ENCODE data around the gene DIRAS2. TPM values are rescaled to one million over a fixed set of nuclear protein-coding genes. Genes with fewer than 3 reads are reported as not detected.

Gene DIRAS2
- total RNA-seq, 1 experiment from 2014 or later: not detected

DNA sequence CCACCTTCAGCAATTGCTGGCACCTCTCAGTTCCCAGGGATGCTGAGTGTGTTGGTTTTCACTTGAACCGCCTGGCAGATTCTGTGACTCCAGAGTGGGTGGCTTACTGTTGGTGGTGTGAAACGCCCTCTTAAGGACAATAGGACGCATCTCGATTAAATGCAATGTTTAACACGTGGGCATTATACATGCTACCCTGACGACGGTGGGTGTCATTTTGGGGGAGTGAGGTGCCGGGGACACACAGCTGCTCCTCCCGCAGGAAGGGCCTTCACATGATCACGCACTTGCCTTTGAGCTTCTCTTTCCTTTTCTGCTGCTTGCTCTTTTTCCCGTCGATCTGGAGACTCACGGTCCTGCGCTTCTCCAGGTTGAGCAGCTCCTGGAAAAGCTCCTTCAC is 29.7 kb downstream of the DIRAS2 start:
- no peak for DNase-seq (ENCODE audit: low read depth)

DNA sequence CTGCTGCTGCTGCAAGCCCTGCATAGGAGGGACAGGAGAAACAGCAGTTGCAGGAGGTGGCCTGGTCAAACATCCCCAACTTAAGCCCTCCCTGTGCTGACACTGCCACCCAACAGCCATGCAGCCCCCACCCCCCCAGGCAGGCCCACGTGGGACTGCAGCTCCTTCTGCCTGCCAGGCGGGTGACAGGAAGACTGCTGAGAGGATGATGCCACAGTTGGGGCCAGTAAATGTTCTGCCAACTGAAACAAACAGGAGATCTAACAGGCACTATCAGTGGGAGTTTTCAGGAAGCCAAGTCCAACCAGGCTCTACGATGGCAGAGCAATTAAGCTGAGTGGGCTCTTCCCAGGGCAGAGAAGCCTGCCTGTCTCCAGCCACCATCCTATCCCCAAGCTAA is 31.1 kb downstream of the DIRAS2 start:
- DNase-seq (ENCODE audit: low read depth): no peak

DNA sequence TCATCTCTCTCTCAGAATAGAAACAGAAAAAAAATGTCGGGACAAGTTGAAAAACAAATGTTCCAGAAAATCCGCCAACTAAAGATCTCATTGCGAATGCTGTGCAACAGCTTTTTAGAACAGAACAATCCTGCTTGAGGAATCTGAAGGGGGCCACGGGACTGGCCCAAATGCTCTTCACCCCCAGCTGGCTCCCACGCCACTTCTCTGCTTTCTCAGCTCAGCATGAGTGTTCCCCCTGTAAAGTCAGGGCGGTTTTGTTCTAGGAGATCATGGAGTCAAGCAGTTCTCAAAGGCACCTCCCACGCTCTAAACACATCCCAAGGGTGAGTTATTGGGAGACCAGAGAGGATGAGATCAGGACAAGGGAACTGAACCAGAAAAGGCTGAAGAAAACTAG is 31.5 kb downstream of the DIRAS2 start:
- DNase-seq (ENCODE audit: low read depth): no peak

DNA sequence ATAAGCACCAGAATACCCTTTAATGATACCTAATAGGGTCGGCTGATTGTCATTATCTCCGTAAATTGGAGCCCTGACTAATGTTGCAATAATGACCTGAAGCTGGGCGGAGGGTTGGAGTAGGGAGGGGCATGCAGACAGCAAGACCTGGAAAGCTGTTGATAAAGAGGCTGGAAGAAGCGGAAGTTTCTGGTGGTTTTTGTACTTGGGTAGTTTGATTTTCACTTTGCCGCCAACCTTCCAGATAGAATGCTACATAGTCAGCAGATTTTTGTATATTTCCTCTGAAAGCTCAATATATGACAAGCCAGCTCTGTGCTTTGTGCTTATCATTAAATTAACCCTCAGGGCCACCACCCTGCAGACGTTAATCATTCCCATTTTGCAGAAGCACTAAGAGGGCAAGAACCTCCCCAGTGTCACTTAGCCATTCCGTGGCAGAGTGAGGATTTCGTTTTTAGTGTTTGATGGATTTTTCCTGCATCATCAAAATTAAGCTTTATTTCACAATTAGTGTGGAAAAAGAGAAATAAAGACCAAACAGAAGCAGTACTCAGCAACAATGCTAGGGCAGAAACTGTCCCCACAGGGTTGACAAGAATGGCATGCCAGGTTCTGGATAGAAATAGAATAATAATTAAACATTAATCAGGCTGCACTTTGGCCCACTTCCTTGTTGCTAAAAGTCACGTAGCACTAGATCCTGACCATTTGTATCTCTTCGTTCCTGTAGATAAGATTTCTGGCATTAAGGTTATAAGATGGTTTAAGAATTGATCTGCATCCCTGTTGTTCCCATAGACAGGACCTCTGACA is 34.7 kb downstream of the DIRAS2 start:
- no peak for DNase-seq (ENCODE audit: low read depth)

DNA sequence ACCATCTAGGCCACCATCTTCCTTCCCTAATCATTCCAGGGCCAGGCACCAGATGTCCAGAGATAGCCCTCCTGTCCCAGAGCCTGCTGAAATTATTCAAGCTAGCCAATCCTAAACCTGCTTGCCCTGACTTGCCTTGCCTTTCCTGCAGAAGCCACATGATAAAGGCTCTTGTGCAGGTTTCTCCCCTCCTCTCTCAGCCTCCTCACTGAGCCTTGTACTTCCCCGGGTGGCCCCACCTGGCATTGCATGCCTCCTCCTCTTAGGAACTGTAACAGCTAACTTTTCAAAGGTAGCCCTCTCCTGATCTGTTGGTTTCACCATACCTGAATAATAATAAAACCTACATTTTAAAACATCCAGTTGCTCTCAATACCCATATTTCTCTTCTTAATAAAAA is 42.6 kb downstream of the DIRAS2 start:
- DNase-seq (ENCODE audit: low read depth): no peak

DNA sequence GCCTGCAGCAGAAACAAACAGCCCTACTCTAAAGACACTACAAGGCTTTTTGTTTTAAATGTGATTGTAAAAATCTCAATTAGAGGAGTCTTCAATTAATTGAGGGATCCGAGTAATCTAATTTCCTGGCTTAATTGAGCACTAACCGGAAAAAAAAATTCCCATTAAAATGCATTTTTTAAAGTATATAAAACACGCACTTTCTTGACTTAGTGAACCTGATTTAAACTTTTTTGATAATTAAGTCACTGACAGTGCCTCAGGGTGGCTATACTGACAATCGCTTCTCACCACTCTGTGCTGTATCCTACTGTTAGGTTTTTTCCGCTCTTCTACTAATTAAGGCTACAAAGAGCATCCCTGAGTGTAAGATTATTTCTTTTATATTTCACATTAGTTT is 44.4 kb downstream of the DIRAS2 start:
- no peak for DNase-seq (ENCODE audit: low read depth)

DNA sequence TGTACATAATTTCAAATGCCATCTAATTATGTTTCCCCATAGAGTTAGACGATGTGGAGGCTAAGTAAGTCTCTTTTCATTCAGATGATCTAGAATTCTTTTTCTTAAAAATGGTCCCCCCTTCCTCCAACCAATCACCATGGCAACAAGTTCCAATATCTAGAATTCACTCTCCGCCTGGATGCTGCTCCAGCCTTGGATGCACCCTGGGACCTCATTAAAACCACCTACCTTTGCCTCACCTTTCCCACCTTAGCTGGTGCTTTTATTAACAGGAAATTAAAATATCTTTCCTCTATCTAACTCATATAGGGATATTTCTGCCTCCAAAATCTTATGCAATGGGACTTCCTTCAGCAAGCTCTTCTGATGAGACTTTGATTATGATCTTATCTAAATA is 49.0 kb downstream of the DIRAS2 start:
- DNase-seq (ENCODE audit: low read depth): no peak

DNA sequence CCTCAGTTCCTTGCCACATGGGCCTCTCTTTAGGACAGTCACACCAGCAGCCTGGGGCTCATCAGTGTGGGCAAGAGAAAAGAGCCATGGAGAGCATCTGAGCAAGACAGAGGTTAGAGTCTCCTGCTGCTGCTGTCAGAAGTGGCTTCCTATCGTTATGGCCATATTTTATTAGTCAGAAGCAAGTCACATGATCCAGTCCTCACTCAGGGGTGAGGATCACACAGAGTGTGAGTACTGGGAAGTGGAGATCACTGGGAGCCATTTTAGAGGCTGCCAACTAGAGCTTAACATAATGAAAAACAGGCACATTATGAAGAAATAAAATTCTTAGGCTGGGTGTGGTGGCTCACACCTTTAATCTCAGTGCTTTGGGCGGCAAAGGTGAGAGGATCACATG is 62.0 kb downstream of the DIRAS2 start:
- DNase-seq (ENCODE audit: low read depth): no peak

DNA sequence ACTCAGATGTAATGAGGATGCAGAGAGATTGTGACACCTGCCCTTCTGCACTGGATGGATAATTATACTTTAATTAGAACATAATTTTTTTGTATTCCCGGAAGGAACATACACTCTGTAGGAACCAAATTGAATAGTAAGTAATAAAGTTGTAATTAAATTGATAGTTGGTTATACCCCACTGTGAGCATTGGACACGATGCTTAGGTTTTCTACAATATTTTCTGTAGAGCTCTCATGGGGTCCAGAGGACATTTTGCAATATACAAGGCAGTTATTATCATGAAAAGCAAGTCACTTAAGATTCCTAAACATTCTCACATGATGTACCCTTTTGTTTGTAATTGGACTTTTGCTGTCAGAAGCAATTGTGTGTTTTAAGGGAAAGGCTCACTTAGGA is 63.4 kb downstream of the DIRAS2 start:
- no peak for DNase-seq (ENCODE audit: low read depth)

DNA sequence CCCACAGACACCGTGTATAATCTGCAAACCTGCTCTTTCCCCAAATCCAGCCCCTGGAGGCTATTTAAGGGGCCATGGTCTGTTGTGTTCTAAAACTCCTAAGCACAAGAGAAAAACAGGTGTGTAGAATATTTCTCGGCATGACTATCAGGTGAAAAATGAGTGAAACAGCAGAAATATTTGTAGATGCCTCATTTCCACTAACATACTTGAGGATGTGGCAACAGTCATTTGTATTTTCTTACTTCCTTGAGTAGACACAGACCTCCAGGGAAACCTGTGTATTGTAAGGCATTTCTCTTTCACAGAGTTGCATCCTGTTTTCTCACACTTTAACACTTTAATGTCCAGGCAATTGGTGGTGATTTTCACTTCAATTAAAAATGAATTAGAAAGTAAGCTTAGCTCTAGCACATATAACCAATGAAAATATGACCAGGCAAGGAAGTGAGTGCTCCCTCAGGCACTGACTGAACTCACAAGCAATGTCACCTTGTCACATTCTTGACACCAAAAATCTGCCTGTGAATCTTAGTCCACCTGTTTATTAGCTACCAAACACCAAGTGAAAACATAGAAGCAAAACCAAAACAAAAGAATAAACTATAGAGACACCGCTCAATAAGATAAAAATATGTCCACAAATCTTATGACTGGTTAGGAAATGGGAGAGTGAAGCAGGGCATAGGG is 64.4 kb downstream of the DIRAS2 start:
- DNase-seq (ENCODE audit: low read depth): no peak

DNA sequence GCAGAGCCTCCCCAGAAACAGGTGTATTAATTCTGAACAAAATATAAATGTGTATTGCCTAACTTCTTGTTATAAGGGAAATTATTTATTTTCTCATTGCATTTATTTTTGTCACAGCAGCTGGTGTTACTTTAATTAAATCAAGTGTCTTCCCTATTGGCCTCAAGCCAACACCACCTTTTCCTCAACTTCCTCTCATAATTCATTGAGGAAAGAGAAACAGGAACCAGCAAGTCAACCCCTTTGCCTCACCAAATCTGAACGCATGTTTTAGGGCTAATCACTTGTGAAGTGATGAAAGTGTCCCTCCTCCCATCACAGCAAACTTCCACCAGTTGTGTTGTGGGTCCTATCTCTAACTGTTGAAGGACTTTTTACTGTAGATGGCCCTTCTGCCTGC is 73.1 kb downstream of the DIRAS2 start:
- no peak for DNase-seq (ENCODE audit: low read depth)

DNA sequence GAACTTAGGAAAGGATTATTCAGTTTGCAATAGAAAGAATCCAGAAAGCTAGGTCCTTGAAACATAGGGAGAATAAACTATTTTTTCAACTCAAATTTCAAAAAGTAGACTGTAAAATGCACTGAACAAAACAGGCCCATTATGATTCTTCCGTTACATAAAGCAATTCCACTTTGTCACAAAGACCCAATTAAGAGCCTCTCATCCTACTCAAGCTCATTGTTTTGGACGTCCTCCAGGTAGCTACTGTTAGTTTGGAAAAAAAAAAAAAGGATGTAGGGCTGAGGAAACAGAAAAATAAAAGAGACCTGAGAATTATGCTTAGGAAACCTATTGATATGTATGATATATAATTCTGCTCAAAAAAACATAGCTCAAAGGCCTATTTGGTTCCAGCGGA is 74.0 kb downstream of the DIRAS2 start:
- DNase-seq (ENCODE audit: low read depth): no peak

DNA sequence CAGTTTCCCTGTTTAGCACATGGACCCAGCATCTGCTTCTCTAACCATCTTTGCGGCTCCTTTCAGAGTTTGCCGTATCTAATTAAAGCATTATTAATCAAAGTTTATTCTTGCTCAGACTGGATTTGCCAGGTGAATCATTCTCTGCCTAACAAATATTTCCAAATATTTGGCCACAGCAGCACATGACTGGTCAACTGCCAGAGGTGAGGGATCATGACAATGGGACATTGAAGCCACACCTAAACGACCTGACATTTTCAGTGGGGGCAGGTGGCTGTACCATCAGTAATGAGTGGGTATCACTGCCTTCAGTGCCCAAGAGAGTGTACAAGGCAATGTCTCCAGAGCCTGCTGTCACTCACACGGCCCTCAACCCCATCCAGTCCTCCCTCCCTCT is 80.4 kb downstream of the DIRAS2 start:
- DNase-seq (ENCODE audit: low read depth): no peak

Other genes with a start within 250 kb of the DIRAS2 start
- not detected in 2 replicates for gene SYK, start 159.0 kb upstream of the DIRAS2 start, total RNA-seq (2014; rRNA removed; shearing (Covaris generic))